Kidney epithelial cell (primary cell): Measurements from ENCODE around the gene MOB2. TPM values are rescaled to one million over a fixed set of nuclear protein-coding genes. Genes with fewer than 3 reads are reported as not detected.

ENCODE experiments used
- DNase-seq: peaks from one replicate; pipeline ENCODE4 v3.0.0-alpha.2; 2010; ENCODE audit warnings: low read depth
- H3K27me3 ChIP-seq: 2 replicates; pipeline ENCODE4 v1.6.0; 2011; ENCODE audit warnings: low read length; ENCODE audit not compliant: control insufficient read depth, insufficient read depth
- H3K36me3 ChIP-seq: 2 replicates; pipeline ENCODE4 v1.5.1; 2011; ENCODE audit warnings: low read length; ENCODE audit not compliant: control insufficient read depth, insufficient read depth
- H3K4me3 ChIP-seq: 2 replicates; pipeline ENCODE4 v1.5.1; 2011; ENCODE audit warnings: low read depth, mild to moderate bottlenecking, control low read depth, low read length
- total RNA-seq: library from RNA; depleted of rRNA; stranded (reverse); fragments of >200 nt; gene quantifications from 2 replicates; pipeline ENCODE4 v1.2.3, GENCODE V29; 2015
- TF ChIP-seq, protein P1 (sequence below): IDR thresholded peaks from 2 replicates; pipeline ENCODE4 v1.5.1; 2011; ENCODE audit warnings: mild to moderate bottlenecking, moderate library complexity, low read length, control low read depth, inconsistent platforms; ENCODE audit not compliant: insufficient read depth, poor library complexity, severe bottlenecking

The MOB2 gene
- total RNA-seq, 1 donor from 2014 or later = 18.1 TPM

DNA sequence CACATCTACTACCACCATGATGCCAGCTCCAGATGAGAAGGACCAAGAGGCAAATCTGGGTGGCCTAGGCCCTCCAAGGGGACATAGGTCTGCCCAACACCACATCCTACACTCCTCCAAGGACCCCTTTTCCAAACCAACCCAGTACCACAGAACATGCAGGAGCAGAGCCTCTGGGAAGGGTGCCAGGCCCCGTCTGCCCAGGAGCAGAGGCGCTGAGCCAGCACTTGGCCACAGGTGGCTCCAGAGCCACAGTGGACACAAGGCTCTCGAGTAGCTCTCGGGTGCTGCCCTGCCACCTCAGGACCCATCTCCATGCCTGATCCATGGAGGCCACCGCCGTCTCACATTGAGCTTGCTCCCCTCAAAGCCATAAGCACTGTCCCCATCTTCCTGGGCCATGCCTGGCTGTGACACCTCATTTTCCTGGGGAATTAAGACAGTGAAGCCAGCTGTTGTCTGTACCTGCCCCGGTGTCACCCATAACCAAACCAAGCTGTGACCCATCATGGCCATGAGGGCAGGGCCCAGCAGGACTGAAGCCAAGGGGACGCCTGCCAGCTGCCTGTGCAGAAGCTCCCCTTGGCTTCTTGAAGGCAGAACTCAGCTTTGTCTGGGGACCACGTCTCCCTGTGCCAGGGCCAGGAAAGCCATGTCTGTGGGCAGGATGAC, 7.4 kb downstream of the MOB2 start:
- H3K27me3 ChIP-seq = no peaks in the 10 kb centered on the region
- TF ChIP-seq, protein P1, sequence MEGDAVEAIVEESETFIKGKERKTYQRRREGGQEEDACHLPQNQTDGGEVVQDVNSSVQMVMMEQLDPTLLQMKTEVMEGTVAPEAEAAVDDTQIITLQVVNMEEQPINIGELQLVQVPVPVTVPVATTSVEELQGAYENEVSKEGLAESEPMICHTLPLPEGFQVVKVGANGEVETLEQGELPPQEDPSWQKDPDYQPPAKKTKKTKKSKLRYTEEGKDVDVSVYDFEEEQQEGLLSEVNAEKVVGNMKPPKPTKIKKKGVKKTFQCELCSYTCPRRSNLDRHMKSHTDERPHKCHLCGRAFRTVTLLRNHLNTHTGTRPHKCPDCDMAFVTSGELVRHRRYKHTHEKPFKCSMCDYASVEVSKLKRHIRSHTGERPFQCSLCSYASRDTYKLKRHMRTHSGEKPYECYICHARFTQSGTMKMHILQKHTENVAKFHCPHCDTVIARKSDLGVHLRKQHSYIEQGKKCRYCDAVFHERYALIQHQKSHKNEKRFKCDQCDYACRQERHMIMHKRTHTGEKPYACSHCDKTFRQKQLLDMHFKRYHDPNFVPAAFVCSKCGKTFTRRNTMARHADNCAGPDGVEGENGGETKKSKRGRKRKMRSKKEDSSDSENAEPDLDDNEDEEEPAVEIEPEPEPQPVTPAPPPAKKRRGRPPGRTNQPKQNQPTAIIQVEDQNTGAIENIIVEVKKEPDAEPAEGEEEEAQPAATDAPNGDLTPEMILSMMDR = no peak
- H3K4me3 ChIP-seq = no peak overlapping the region
- no peak for DNase-seq
- H3K36me3 ChIP-seq = peaks cover 4% of the 10 kb centered on the region

DNA sequence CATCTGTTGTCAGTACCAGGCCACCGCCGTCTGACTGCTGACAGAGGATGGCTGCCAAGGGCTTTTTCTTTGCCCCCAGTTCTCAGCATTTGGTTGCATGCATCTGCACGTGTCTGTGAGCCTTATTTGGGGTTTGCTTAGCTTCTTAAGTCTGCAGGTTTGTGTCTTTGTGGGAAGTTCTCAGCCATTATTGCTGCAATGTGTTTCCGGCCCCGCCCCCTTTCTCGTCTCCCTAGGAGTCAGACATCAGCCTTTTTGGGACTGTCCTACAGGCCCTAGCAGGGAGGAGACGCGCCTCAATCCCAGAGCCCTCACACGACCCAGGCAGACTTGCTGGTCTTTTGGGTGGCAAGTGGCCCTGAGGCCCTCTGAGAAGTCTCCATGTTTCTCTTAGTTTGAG, 8.0 kb downstream of the MOB2 start:
- peaks cover 4% of the 10 kb centered on the region for H3K36me3 ChIP-seq
- TF ChIP-seq, protein P1 = no peak

DNA sequence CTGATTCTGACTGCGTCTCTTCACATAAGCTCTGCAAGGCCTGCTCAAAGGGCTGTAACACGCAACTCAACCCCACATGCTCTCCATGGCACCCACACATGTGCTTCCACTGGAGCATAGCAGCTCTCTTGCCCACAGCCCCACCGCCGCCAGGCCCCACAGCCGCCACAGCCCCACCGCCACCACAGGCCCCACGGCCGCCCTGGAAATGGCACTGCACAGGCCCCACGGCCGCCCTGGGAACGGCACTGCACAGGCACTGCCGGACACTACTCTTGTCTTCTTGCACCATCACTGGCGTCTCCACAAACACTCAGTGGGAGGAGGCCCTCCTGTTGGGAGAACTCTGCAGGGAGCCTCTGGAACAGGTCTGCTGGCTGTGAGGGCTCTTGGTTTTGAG, 8.6 kb downstream of the MOB2 start:
- no peak for DNase-seq
- Histone ChIP-seq H3K27me3 (no peaks in the 10 kb centered on the region), H3K36me3 (peaks cover 4% of the 10 kb centered on the region), H3K4me3 (no peak overlapping the region)
- TF ChIP-seq, protein P1 = no peak

More for the DNA sequence above, 8.0 kb downstream of the MOB2 start:
- no peak for DNase-seq
- Histone ChIP-seq H3K27me3 (no peaks in the 10 kb centered on the region), H3K4me3 (no peak overlapping the region)

DNA sequence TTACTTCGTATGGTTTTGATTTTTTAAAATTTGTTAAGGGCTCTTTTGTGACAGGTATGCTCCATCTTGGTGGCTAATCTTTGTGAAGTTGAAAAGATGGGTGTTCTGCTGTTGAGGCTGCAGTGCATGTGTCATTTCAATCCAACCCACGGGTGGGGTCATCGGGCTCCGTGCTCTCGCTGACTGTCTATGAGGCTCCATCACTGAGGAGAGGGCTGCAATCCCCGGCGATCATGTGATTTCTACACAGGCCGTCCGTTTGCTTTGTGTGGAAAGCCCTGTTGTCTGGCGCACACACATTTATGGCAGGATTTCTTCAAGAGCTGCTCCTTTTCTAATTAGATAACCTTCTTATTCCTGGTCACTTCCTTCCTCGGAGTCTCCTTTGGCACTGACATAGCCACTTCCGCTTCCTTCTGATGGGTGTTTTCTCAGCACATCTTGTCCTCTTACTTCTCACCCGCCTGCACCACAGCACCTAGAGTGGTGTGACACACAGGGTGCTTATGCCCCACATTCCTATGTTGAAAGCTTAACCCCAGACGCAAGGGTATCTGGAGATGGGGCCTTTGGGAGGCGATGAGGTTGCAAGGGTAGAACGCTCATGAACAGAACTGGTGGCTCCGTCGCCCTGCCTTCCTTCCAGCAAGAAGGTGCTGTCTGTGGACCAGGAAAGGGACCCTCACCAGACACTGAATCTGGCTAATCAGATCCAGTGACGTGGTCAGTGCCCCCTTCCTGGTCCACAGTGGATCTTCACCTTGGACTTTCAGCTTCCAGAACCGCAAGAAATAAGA, 9.4 kb downstream of the MOB2 start:
- no peak for DNase-seq
- Histone ChIP-seq H3K4me3 (no peak overlapping the region), H3K36me3 (peaks cover 4% of the 10 kb centered on the region), H3K27me3 (no peaks in the 10 kb centered on the region)
- TF ChIP-seq, protein P1 = no peak

DNA sequence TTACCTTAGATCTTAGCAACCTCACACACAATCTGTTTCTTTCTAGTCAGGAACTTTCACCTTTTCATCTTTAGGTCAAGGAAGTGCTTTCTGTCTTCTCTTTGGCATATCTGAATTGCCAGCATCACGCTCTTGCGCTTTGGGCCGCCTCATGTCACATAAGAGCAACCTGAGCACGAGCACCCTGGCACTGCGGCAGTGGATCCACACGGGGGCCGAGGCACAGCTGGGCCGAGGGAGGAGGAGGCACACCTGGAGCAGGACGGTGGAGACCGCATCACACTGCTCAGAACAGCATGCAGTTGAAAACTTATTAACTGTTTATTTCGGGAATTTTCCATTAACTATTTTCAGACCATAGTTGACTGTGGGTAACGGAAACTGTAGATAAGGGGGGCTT, 10.7 kb downstream of the MOB2 start:
- Histone ChIP-seq H3K4me3 (no peak overlapping the region), H3K27me3 (no peaks in the 10 kb centered on the region), H3K36me3 (peaks cover 4% of the 10 kb centered on the region)
- DNase-seq = no peak
- TF ChIP-seq, protein P1 = no peak
